ELF-1 (cell line): ENCODE results near the gene RNF115.

Experiments
- DNase-seq: peaks from one replicate; pipeline ENCODE4 v3.0.0-alpha.2; 2016; ENCODE audit warnings: low read depth, low spot score

RNF115 gene

GRCh38 chr1:145701306-145701862 lies 122.5 kb downstream of the RNF115 start:
- DNase-seq = no peak

DNA sequence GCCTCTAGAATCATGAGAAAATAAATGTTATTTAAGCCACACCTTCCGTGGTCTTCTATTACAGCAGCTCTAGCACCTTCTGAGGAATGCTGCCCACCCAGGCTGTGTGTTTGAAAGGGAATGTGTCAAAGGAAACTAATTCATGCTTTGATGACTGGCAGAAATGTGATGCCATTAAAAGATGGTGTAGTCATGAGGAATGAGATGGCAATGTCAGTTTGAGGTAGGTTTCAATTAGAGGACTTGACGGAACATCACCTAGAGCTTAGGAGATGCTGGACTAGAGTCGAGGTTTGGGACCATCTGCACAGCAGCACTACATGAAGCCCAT lies 127.3 kb downstream of the RNF115 start:
- no peak for DNase-seq

- no peak for DNase-seq
Measured at GRCh38 chr1:145695821-145696629, 127.9 kb downstream of the RNF115 start.

- no peak for DNase-seq
Measured at GRCh38 chr1:145692785-145693443, 131.0 kb downstream of the RNF115 start.

DNA sequence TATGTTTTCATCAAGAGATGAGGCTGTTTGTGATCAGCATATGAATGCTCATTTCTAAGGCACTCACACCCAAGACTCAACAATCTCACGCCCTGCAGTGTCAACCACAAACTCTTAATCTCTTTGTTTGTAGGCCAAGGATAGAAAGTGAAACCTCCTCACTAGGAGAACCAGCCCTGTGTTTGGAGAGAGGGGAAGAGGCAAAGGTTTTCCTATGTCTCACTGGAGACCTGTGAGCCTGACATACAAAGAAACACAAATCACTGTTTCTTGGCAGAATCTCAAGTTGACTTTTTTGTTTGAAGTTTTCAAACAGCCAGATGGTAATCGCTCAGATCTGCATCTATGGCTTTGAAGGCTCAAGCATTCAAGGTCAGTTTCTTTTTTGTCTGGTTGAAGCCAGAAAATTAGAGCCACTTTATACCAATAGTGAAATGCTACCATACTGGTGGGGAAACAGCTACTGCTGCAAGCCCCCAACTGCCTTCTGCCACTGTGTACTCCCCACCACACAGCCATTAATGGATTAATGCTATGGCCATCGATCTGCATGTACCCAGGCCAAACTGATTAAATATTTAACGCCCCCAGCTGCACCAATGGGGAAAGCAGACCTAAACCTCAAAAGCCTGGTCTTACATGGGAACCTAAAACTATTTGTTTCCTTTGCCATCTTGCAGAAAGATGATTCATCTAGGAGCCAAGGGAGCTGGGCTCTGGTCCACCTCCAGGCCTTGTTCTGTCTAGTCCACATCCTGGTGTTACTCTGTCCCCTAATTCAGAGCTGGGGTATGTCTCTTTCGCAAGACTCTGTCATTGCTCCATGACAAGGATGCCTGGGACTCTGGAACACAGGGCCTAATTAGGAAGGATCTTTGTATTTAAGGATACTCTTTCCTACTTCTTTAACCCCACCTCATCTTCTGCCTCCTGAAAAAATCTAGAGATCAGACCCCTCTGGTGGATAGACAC lies 133.0 kb downstream of the RNF115 start:
- no peak for DNase-seq

DNA sequence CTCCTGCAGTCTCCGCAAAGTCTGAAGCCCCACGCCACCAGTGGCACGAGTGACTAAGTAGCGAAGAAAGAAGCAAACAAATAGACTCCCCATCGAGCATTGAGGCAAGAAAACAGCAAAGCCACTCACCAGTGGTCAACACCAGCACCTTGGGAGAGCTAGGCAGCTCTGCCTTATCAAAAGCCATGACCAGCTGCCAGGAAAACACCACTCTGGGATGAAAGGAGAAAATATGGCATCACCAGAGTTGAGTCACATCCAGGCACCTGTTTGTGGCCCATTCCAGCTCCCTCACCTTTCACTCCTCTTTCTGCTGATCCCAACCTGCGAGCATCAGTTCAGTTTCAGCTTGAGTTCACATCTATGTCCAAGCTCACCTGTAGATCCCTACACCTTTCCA lies 134.0 kb downstream of the RNF115 start:
- DNase-seq = no peak

DNA sequence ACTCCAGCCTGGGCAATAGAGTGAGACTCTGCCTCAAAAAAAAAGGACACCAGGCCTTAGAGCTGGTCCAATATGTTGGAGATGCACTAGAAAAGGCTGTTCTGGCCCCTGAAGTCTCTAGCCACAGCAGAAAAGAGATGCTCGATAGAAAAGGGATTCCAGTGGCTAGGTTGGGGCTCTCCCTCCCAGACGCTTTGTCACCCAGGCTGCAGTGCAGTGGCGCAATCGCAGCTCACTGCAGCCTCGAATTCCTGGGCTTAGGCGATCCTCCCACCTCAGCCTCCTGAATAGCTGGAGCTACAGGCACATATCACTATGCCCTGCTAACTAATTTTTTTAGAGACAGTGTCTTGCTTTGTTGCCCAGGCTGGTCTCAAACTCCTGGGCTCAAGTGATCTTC lies 135.0 kb downstream of the RNF115 start:
- DNase-seq = no peak
